Measurements from ENCODE around the gene IL4I1.

IL4I1 gene

GRCh38 chr19:49894879-49895565, 1.7 kb downstream of the IL4I1 start:
- DNase-seq, result no peak

- DNase-seq, result no peak
Observed at GRCh38 chr19:49894011-49894664, 2.5 kb downstream of the IL4I1 start.

- no peak for DNase-seq
Observed at GRCh38 chr19:49892716-49893115, 4.0 kb downstream of the IL4I1 start.

- DNase-seq, result no peak
Observed at GRCh38 chr19:49891393-49891792, 5.3 kb downstream of the IL4I1 start.

GRCh38 chr19:49890349-49891311, 6.1 kb downstream of the IL4I1 start:
- peak; percentile 64 for DNase-seq

- DNase-seq, result peak; percentile 65
Observed at GRCh38 chr19:49889687-49890348, 6.9 kb downstream of the IL4I1 start.

- DNase-seq, result no peak
Observed at GRCh38 chr19:49889038-49889686, 7.5 kb downstream of the IL4I1 start.

GRCh38 chr19:49888510-49888824, 8.2 kb downstream of the IL4I1 start:
- DNase-seq, result no peak

- DNase-seq, result no peak
Observed at GRCh38 chr19:49887665-49888509, 8.8 kb downstream of the IL4I1 start.

GRCh38 chr19:49887037-49887664, 9.5 kb downstream of the IL4I1 start:
- DNase-seq, result no peak

GRCh38 chr19:49884760-49885159, 11.9 kb downstream of the IL4I1 start:
- no peak for DNase-seq

- DNase-seq, result no peak
Observed at GRCh38 chr19:49884109-49884508, 12.6 kb downstream of the IL4I1 start.

GRCh38 chr19:49883094-49883493, 13.6 kb downstream of the IL4I1 start:
- DNase-seq, result no peak

GRCh38 chr19:49882643-49883042, 14.0 kb downstream of the IL4I1 start:
- no peak for DNase-seq

- DNase-seq, result no peak
Observed at GRCh38 chr19:49881672-49882394, 14.9 kb downstream of the IL4I1 start.

- no peak for DNase-seq
Observed at GRCh38 chr19:49881186-49881585, 15.5 kb downstream of the IL4I1 start.

GRCh38 chr19:49880162-49880869, 16.4 kb downstream of the IL4I1 start:
- no peak for DNase-seq

GRCh38 chr19:49879243-49879963, 17.3 kb downstream of the IL4I1 start:
- DNase-seq, result no peak

- DNase-seq, result no peak
Observed at GRCh38 chr19:49878744-49879070, 18.0 kb downstream of the IL4I1 start.
